Kidney epithelial cell (primary cell): Measurements from ENCODE around the gene CSTF1. TPM values are rescaled to one million over a fixed set of nuclear protein-coding genes. Genes with fewer than 3 reads are reported as not detected.

Experiments used
- DNase-seq: peaks from one replicate; pipeline ENCODE4 v3.0.0-alpha.2; 2010; ENCODE audit warnings: low read depth
- H3K27me3 ChIP-seq: 2 replicates; pipeline ENCODE4 v1.6.0; 2011; ENCODE audit warnings: low read length; ENCODE audit not compliant: control insufficient read depth, insufficient read depth
- H3K36me3 ChIP-seq: 2 replicates; pipeline ENCODE4 v1.5.1; 2011; ENCODE audit warnings: low read length; ENCODE audit not compliant: control insufficient read depth, insufficient read depth
- H3K4me3 ChIP-seq: 2 replicates; pipeline ENCODE4 v1.5.1; 2011; ENCODE audit warnings: low read depth, mild to moderate bottlenecking, control low read depth, low read length
- CTCF ChIP-seq: IDR thresholded peaks from 2 replicates; pipeline ENCODE4 v1.5.1; 2011; ENCODE audit warnings: mild to moderate bottlenecking, moderate library complexity, low read length, control low read depth, inconsistent platforms; ENCODE audit not compliant: insufficient read depth, poor library complexity, severe bottlenecking
- total RNA-seq: library from RNA; depleted of rRNA; stranded (reverse); fragments of >200 nt; gene quantifications from 2 replicates; pipeline ENCODE4 v1.2.3, GENCODE V29; 2015

Gene CSTF1
- total RNA-seq, 1 donor from 2014 or later: 27.7 TPM

DNA sequence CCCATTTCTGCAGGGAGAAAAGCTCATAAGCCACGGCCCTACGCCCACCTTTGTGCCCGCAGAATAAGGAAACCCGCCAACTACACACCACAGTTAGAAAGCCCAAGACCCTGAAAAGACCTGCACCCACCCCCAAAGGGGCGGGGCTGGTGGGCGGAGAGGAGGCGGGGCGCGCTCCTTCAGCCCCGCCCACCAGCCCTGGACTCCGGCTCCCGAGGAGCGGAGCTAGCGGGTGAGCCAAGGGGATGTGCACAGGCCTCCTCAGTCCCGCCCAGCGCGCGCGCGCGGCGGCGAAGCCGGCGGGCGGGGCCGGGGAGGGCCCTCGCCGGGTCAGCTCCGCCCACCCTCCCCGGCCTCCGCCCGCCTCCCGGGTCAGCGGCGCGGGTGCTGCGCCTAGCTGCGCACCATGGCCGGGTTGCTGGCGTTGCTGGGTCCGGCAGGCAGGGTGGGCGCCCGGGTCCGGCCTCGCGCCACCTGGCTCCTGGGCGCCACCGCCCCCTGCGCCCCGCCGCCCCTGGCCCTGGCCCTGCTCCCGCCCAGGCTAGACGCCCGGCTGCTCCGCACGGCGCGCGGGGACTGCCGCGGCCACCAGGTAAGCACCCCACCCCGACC is 33.7 kb upstream of the CSTF1 start, which contains the start of gene FAM210B:
Gene FAM210B (plus strand): TSS at position 375 of the 612 bp plus-strand sequence. CDS start 32 bp downstream, at position 407.
- Histone ChIP-seq H3K27me3 (no peaks in the 10 kb centered on the region), H3K4me3 (peak within 1 kb of the TSS; percentile 77), H3K36me3 (no peaks in the 10 kb centered on the region)
- DNase-seq: peak; percentile 53
- no peak for TF ChIP-seq CTCF

- no peak for TF ChIP-seq CTCF
- no peaks in the 10 kb centered on the region for H3K27me3 ChIP-seq
- peak overlapping the region; percentile 77 for H3K4me3 ChIP-seq
- H3K36me3 ChIP-seq: no peaks in the 10 kb centered on the region
- DNase-seq: no peak
Observed at GRCh38 chr20:56359212-56360132, 33.0 kb upstream of the CSTF1 start.

- Histone ChIP-seq H3K4me3 (peak overlapping the region; percentile 77), H3K27me3 (no peaks in the 10 kb centered on the region), H3K36me3 (no peaks in the 10 kb centered on the region)
- no peak for DNase-seq
- no peak for TF ChIP-seq CTCF
Observed at GRCh38 chr20:56360133-56360907, 32.1 kb upstream of the CSTF1 start.

DNA sequence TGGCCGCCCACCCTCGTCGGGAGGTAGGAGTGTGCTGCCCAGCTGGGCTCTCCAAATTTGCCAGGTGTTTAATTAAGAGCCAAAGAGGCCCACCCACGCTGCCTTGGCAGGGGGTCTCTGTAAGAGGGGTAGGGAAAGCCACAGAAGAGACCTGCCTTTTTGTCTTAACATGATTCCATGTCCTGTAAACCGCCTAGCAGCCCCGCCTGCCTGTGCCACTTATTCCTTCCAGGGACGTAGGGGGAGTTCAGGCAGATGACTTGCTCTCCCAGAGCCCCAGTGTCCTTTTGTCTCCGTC is 31.6 kb upstream of the CSTF1 start:
- DNase-seq: no peak
- Histone ChIP-seq H3K4me3 (no peak overlapping the region), H3K27me3 (no peaks in the 10 kb centered on the region), H3K36me3 (no peaks in the 10 kb centered on the region)
- no peak for TF ChIP-seq CTCF

GRCh38 chr20:56361900-56362299 is 30.5 kb upstream of the CSTF1 start:
- no peaks in the 10 kb centered on the region for H3K27me3 ChIP-seq
- H3K4me3 ChIP-seq: no peak overlapping the region
- no peak for TF ChIP-seq CTCF
- H3K36me3 ChIP-seq: no peaks in the 10 kb centered on the region
- DNase-seq: no peak
